ENCODE results near the gene LKAAEAR1. TPM values are rescaled to one million over a fixed set of nuclear protein-coding genes. Genes with fewer than 3 reads are reported as not detected.

LKAAEAR1 gene
- polyA plus RNA-seq, 1 donor (not counting 4 experiments of a cell fraction or from before 2014, with no cell fraction given), result not detected

GRCh38 chr20:64113796-64114355 lies 29.7 kb upstream of the LKAAEAR1 start:
- dilution Hi-C loops (cut with MboI; ENCODE audit: extremely low pct_ligation_motif_present, low sequenced_read_pairs), result no loop called here
- no peaks in the 10 kb centered on the region for H3K79me2 ChIP-seq (ENCODE audit: control insufficient read depth, insufficient read depth, low read length)
- H3K9ac ChIP-seq (ENCODE audit: control insufficient read depth, extremely low read depth, insufficient read depth, low read length), result no peak overlapping the region
- TF ChIP-seq EZH2 (IDR thresholded peaks at IDR 0.05; ENCODE audit: low read length), result no peak
- TF ChIP-seq, protein P1, sequence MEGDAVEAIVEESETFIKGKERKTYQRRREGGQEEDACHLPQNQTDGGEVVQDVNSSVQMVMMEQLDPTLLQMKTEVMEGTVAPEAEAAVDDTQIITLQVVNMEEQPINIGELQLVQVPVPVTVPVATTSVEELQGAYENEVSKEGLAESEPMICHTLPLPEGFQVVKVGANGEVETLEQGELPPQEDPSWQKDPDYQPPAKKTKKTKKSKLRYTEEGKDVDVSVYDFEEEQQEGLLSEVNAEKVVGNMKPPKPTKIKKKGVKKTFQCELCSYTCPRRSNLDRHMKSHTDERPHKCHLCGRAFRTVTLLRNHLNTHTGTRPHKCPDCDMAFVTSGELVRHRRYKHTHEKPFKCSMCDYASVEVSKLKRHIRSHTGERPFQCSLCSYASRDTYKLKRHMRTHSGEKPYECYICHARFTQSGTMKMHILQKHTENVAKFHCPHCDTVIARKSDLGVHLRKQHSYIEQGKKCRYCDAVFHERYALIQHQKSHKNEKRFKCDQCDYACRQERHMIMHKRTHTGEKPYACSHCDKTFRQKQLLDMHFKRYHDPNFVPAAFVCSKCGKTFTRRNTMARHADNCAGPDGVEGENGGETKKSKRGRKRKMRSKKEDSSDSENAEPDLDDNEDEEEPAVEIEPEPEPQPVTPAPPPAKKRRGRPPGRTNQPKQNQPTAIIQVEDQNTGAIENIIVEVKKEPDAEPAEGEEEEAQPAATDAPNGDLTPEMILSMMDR (optimal IDR thresholded peaks at IDR 0.05 in 1 of 3, IDR thresholded peaks at IDR 0.05 in 1 of 3, conservative IDR thresholded peaks at IDR 0.05 in 1 of 3; ENCODE audit: extremely low read depth in 1 of 3, insufficient read depth in 2 of 3, low read length in 3 of 3), result no peak
- no peak for FAIRE-seq
- DNase-seq (ENCODE audit: low read depth, low spot score), result no peak
- no peaks in the 10 kb centered on the region for H3K36me3 ChIP-seq (ENCODE audit: control insufficient read depth in 2 of 2, extremely low read depth in 1 of 2, insufficient read depth in 2 of 2, low read length in 2 of 2)
- H3K27me3 ChIP-seq (ENCODE audit: control insufficient read depth, extremely low read depth, insufficient read depth, low read length), result peaks cover 3% of the 10 kb centered on the region
- H4K20me1 ChIP-seq (ENCODE audit: control insufficient read depth, extremely low read depth, insufficient read depth, low read length), result no peaks in the 10 kb centered on the region
- no peak overlapping the region for H2AFZ ChIP-seq (ENCODE audit: control insufficient read depth, low read length)
- H3K9me3 ChIP-seq (ENCODE audit: control insufficient read depth, low read depth, low read length), result no peaks in the 10 kb centered on the region
- H3K4me2 ChIP-seq (ENCODE audit: control insufficient read depth, extremely low read depth, insufficient read depth, low read depth, low read length), result no peak overlapping the region
- no peak overlapping the region for H3K4me3 ChIP-seq (ENCODE audit: control insufficient read depth in 2 of 3, extremely low read depth in 1 of 3, insufficient read depth in 2 of 3, low read depth in 1 of 3, low read length in 3 of 3)
- no peaks in the 10 kb centered on the region for H3K4me1 ChIP-seq (ENCODE audit: control insufficient read depth, extremely low read depth, insufficient read depth, low read length)
- H3K27ac ChIP-seq (ENCODE audit: control insufficient read depth, insufficient read depth, low read length), result no peak overlapping the region
- no peaks in the 10 kb centered on the region for H3K9me1 ChIP-seq (ENCODE audit: control insufficient read depth, extremely low read depth, insufficient read depth, low read length)

DNA sequence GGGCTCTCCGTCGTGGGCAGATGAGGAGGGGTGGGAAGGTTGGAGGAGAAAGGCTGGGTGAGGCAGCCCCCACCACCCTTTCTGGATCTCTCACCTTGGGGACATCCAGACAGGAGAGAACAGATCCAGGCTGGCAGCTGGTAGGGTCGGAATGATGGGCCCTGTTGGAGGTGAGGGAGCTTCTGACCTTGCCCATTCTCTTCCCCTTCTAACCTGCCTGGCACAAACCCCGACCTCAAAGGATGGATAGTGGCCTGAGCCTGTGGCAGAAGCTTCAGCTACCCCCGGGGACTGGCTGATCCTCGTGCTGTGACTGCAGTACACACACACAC lies 29.2 kb upstream of the LKAAEAR1 start:
- DNase-seq (ENCODE audit: low read depth, low spot score) (no peak), FAIRE-seq (no peak)
- Histone ChIP-seq H4K20me1 (ENCODE audit: control insufficient read depth, extremely low read depth, insufficient read depth, low read length) (no peaks in the 10 kb centered on the region), H3K79me2 (ENCODE audit: control insufficient read depth, insufficient read depth, low read length) (no peaks in the 10 kb centered on the region), H3K36me3 (ENCODE audit: control insufficient read depth in 2 of 2, extremely low read depth in 1 of 2, insufficient read depth in 2 of 2, low read length in 2 of 2) (no peaks in the 10 kb centered on the region), H2AFZ (ENCODE audit: control insufficient read depth, low read length) (no peak overlapping the region), H3K9me1 (ENCODE audit: control insufficient read depth, extremely low read depth, insufficient read depth, low read length) (no peaks in the 10 kb centered on the region), H3K27ac (ENCODE audit: control insufficient read depth, insufficient read depth, low read length) (no peak overlapping the region), H3K4me1 (ENCODE audit: control insufficient read depth, extremely low read depth, insufficient read depth, low read length) (no peaks in the 10 kb centered on the region), H3K4me3 (ENCODE audit: control insufficient read depth in 2 of 3, extremely low read depth in 1 of 3, insufficient read depth in 2 of 3, low read depth in 1 of 3, low read length in 3 of 3) (no peak overlapping the region), H3K4me2 (ENCODE audit: control insufficient read depth, extremely low read depth, insufficient read depth, low read depth, low read length) (no peak overlapping the region), H3K27me3 (ENCODE audit: control insufficient read depth, extremely low read depth, insufficient read depth, low read length) (peaks cover 3% of the 10 kb centered on the region), H3K9me3 (ENCODE audit: control insufficient read depth, low read depth, low read length) (no peaks in the 10 kb centered on the region), H3K9ac (ENCODE audit: control insufficient read depth, extremely low read depth, insufficient read depth, low read length) (no peak overlapping the region)
- TF ChIP-seq, protein P1 (optimal IDR thresholded peaks at IDR 0.05 in 1 of 3, IDR thresholded peaks at IDR 0.05 in 1 of 3, conservative IDR thresholded peaks at IDR 0.05 in 1 of 3; ENCODE audit: extremely low read depth in 1 of 3, insufficient read depth in 2 of 3, low read length in 3 of 3), result no peak
- TF ChIP-seq EZH2 (IDR thresholded peaks at IDR 0.05; ENCODE audit: low read length), result no peak
- dilution Hi-C loops (cut with MboI; ENCODE audit: extremely low pct_ligation_motif_present, low sequenced_read_pairs), result no loop called here
